ENCODE results near the gene UNC5B. TPM values are rescaled to one million over a fixed set of nuclear protein-coding genes. Genes with fewer than 3 reads are reported as not detected.

Gene UNC5B
- polyA plus RNA-seq (2011; rRNA removed) (17.5 and 27.4 TPM in 2 replicates), polyA minus RNA-seq (2011; rRNA and poly(A)+ RNA removed) (22.5 and 23.6 TPM in 2 replicates)

DNA sequence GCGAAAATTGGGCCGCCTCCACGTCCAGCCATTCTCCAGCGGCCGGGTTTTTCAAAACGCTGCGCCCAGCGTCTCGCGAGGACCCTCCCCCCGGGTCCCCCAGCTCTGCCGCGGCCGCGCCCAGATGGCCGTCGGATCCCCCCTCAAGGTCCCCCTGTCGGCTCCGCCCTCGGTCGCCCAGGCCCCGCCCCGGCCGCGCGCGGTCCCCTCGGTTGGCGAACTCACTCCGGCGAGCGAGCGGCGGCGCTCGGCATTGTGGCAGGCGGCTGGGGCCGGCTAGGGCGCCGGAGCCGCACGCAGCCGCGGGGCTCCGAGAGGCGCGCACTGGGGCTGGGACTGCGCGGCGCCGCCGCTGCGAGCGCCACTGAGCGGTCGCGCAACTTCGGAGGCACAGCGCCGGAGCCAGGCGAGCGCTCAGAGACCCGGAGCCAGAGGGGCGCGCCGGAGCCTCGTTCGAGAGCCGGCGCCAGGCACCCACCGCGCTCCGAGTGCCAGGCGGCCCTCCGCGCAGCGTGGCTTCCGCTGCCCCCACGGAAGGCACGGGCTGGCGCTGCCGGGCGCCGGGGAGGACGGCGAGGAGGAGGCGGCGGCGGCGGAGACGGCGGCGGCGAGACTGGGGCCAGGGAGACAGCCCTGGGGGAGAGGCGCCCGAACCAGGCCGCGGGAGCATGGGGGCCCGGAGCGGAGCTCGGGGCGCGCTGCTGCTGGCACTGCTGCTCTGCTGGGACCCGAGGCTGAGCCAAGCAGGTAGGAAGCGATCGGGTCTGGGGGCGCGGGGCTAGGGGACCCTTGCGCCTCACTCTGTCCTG, at the start of gene UNC5B:
TSS of gene UNC5B (plus strand) at position 253 of the 809 bp plus-strand sequence. CDS start at position 669, 416 bp downstream.
- Histone ChIP-seq H3K4me3 (ENCODE audit: low read depth, low read length) (peak within 1 kb of the TSS; percentile 79), H3K27me3 (ENCODE audit: control insufficient read depth, insufficient read depth, low read length) (peaks cover 22% of the 10 kb centered on the region), H3K36me3 (ENCODE audit: control insufficient read depth, insufficient read depth, low read length) (no peaks in the 10 kb centered on the region)
- DNase-seq (ENCODE audit: low read depth) = no peak
- TF ChIP-seq, protein P1, sequence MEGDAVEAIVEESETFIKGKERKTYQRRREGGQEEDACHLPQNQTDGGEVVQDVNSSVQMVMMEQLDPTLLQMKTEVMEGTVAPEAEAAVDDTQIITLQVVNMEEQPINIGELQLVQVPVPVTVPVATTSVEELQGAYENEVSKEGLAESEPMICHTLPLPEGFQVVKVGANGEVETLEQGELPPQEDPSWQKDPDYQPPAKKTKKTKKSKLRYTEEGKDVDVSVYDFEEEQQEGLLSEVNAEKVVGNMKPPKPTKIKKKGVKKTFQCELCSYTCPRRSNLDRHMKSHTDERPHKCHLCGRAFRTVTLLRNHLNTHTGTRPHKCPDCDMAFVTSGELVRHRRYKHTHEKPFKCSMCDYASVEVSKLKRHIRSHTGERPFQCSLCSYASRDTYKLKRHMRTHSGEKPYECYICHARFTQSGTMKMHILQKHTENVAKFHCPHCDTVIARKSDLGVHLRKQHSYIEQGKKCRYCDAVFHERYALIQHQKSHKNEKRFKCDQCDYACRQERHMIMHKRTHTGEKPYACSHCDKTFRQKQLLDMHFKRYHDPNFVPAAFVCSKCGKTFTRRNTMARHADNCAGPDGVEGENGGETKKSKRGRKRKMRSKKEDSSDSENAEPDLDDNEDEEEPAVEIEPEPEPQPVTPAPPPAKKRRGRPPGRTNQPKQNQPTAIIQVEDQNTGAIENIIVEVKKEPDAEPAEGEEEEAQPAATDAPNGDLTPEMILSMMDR (IDR thresholded peaks at IDR 0.05; ENCODE audit: insufficient read depth, low read depth, low read length) = no peak; the same call in 1 of the 2 replicates
- ChIA-PET CTCF (interaction anchor here (0.8 to 6.4 kb wide), 11 partner anchors 10 to 310 kb away, joined by 3 to 78 read pairs (median 4); no protein-coding TSS in a partner anchor), POLR2A (no interaction called here)

DNA sequence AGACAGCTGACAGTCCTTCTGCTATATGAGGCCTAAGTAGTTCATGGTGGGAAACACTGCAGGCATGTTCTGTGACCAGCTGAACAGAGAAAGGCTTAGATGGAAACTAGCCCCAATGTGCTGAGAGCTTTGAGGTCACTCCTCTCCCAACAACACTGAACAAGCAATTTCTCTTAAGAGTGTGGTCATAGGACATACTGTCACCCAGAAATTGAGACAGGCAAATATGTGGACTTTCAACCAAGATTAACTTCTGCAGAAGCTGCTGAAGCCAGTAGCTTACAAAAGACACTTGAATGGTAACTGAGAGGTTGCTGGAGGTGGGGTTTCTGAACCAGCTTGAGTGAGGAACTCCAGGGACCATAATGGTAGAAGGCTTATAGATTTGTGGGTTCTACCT, 38.9 kb upstream of the UNC5B start:
- Histone ChIP-seq H3K36me3 (ENCODE audit: control insufficient read depth, insufficient read depth, low read length) (no peaks in the 10 kb centered on the region), H3K4me3 (ENCODE audit: low read depth, low read length) (no peak overlapping the region), H3K27me3 (ENCODE audit: control insufficient read depth, insufficient read depth, low read length) (peaks cover 26% of the 10 kb centered on the region)
- POLR2A ChIA-PET = no interaction called here
- CTCF ChIA-PET = no interaction called here
- TF ChIP-seq, protein P1 (IDR thresholded peaks at IDR 0.05; ENCODE audit: insufficient read depth, low read depth, low read length) = no peak
- no peak for DNase-seq (ENCODE audit: low read depth)

DNA sequence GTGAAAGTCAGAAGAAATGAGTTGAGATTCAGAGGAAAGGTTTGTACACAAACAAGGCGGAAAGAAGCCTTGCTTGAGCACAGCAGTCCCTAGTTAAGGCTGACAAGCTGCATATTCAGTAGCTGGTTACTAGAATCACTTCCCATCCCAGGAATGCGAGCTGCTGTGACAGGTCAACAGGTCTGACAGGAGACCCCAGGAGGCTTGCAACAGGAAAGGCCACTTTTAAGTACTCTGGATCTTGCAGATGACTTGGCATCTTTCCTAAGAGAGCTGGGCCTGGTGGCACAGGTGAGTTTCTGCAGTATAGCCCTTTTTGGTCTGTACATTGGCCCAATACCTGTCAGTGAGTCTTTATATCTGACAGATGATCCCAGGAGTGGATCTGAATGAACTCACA, 35.7 kb upstream of the UNC5B start:
- Histone ChIP-seq H3K4me3 (ENCODE audit: low read depth, low read length) (no peak overlapping the region), H3K27me3 (ENCODE audit: control insufficient read depth, insufficient read depth, low read length) (peaks cover 24% of the 10 kb centered on the region)
- POLR2A ChIA-PET = no interaction called here

DNA sequence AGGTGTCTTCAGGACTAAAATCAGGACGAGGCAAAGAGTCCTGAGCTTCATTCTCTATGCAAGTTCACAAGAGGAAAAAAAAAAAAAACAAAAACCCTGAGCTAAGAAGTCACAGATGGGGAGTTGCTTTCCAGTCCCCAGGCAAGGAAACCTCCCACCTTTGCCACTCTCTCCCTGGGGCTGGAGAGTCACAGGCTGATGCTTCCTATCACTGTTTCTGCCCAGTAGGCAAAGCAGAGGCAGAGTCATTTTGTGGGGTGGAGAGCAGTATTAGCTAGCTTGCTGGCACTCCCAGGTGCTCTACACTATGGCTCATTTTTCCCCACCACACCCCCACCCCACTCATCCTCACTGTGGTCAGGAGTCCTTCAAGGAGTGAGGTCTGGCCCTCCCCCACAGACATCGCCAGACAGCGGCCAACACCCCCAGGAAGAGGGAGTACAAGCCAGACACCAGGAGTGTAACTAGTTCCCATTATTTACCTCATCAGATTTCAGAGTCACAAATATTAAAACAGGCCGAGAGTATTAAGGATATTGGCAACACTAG, 34.6 kb upstream of the UNC5B start:
- TF ChIP-seq, protein P1 (IDR thresholded peaks at IDR 0.05; ENCODE audit: insufficient read depth, low read depth, low read length) = no peak
- no peaks in the 10 kb centered on the region for H3K36me3 ChIP-seq (ENCODE audit: control insufficient read depth, insufficient read depth, low read length)
- H3K4me3 ChIP-seq (ENCODE audit: low read depth, low read length) = no peak overlapping the region
- DNase-seq (ENCODE audit: low read depth) = no peak
- ChIA-PET CTCF (no interaction called here), POLR2A (no interaction called here)
- peaks cover 25% of the 10 kb centered on the region for H3K27me3 ChIP-seq (ENCODE audit: control insufficient read depth, insufficient read depth, low read length)

More for the DNA sequence above, 35.7 kb upstream of the UNC5B start:
- no peak for DNase-seq (ENCODE audit: low read depth)
- CTCF ChIA-PET = no interaction called here
- TF ChIP-seq, protein P1 (IDR thresholded peaks at IDR 0.05; ENCODE audit: insufficient read depth, low read depth, low read length) = no peak
- H3K36me3 ChIP-seq (ENCODE audit: control insufficient read depth, insufficient read depth, low read length) = no peaks in the 10 kb centered on the region

DNA sequence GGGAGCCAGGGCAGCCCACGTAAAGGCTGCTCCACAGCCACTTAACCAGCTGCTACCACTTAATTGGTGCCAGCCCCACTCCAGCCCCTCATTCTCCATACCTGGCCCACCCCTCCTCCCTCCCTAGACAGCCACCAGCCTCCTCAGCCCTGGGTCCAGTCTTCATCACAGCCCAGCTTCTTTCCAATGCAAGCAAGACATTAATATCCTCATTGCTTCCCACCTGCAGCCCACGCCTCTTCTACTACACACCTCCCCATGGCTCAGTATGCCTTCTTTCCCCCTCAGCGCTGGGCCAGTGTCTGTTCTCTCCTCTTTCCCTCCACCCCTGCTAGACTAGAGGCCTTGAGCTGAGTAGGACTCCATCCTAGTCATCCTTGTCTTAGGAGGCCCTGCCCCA, 33.5 kb upstream of the UNC5B start:
- DNase-seq (ENCODE audit: low read depth) = no peak
- peaks cover 23% of the 10 kb centered on the region for H3K27me3 ChIP-seq (ENCODE audit: control insufficient read depth, insufficient read depth, low read length)
- CTCF ChIA-PET = interaction anchor here (0.6 kb wide), 1 partner anchor 13 kb away, joined by 3 read pairs; no protein-coding TSS in a partner anchor
- TF ChIP-seq, protein P1 (IDR thresholded peaks at IDR 0.05; ENCODE audit: insufficient read depth, low read depth, low read length) = no peak
- no peaks in the 10 kb centered on the region for H3K36me3 ChIP-seq (ENCODE audit: control insufficient read depth, insufficient read depth, low read length)
- POLR2A ChIA-PET = no interaction called here
- no peak overlapping the region for H3K4me3 ChIP-seq (ENCODE audit: low read depth, low read length)
